ENCODE measurements around the gene TAS2R14.

DNA sequence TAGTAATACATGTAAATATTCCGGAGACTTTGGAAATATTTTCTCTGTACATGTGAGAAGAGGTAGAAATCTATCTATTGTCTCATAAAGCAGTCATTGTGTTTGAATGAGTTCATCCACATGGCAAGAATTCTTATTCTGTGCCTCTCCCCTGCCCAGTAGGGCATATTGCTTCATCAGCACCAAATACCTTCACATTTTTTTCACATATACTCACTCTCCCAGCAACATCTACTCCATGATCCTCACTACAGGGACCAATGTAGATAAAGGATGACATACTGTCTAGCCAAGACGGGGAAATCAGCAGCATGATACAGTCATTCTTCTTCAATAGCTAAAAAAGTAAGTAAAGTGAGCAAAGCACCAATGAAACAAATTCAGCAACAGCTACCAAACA lies 1.3 kb upstream of the TAS2R14 start:
- TF ChIP-seq, protein P1, sequence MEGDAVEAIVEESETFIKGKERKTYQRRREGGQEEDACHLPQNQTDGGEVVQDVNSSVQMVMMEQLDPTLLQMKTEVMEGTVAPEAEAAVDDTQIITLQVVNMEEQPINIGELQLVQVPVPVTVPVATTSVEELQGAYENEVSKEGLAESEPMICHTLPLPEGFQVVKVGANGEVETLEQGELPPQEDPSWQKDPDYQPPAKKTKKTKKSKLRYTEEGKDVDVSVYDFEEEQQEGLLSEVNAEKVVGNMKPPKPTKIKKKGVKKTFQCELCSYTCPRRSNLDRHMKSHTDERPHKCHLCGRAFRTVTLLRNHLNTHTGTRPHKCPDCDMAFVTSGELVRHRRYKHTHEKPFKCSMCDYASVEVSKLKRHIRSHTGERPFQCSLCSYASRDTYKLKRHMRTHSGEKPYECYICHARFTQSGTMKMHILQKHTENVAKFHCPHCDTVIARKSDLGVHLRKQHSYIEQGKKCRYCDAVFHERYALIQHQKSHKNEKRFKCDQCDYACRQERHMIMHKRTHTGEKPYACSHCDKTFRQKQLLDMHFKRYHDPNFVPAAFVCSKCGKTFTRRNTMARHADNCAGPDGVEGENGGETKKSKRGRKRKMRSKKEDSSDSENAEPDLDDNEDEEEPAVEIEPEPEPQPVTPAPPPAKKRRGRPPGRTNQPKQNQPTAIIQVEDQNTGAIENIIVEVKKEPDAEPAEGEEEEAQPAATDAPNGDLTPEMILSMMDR (IDR thresholded peaks at IDR 0.05) = no peak
- no peak for TF ChIP-seq POLR2AphosphoS5 (IDR thresholded peaks at IDR 0.05; ENCODE audit: low read depth, low read length)
- TF ChIP-seq, protein P2, sequence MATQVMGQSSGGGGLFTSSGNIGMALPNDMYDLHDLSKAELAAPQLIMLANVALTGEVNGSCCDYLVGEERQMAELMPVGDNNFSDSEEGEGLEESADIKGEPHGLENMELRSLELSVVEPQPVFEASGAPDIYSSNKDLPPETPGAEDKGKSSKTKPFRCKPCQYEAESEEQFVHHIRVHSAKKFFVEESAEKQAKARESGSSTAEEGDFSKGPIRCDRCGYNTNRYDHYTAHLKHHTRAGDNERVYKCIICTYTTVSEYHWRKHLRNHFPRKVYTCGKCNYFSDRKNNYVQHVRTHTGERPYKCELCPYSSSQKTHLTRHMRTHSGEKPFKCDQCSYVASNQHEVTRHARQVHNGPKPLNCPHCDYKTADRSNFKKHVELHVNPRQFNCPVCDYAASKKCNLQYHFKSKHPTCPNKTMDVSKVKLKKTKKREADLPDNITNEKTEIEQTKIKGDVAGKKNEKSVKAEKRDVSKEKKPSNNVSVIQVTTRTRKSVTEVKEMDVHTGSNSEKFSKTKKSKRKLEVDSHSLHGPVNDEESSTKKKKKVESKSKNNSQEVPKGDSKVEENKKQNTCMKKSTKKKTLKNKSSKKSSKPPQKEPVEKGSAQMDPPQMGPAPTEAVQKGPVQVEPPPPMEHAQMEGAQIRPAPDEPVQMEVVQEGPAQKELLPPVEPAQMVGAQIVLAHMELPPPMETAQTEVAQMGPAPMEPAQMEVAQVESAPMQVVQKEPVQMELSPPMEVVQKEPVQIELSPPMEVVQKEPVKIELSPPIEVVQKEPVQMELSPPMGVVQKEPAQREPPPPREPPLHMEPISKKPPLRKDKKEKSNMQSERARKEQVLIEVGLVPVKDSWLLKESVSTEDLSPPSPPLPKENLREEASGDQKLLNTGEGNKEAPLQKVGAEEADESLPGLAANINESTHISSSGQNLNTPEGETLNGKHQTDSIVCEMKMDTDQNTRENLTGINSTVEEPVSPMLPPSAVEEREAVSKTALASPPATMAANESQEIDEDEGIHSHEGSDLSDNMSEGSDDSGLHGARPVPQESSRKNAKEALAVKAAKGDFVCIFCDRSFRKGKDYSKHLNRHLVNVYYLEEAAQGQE (IDR thresholded peaks at IDR 0.05; ENCODE audit: insufficient read depth in 1 of 2, low read depth in 2 of 2, low read length in 1 of 2) = no peak
- TF ChIP-seq SIN3A (IDR thresholded peaks at IDR 0.05; ENCODE audit: borderline replicate concordance, insufficient read depth, low read depth, low read length) = no peak
- TF ChIP-seq TCF7L2 (IDR thresholded peaks at IDR 0.05; ENCODE audit: low read depth, low read length) = no peak

All from Panc1 (cell line).